HepG2 (cell line): Measurements from ENCODE around the gene PEX10. TPM values are rescaled to one million over a fixed set of nuclear protein-coding genes. Genes with fewer than 3 reads are reported as not detected.

Source experiments
- ATAC-seq: fragments of 200-7000 bp; cut with Tn5 transposase; 3 replicates; pipeline ENCODE4 v1.9.1; 2020; ENCODE audit warnings: mild to moderate bottlenecking, moderate library complexity
- BruUV-seq: library from RNA; stranded (reverse); fragments of 400-500 nt; replicated peaks from 2 replicates; lab custom pipeline; 2021; lab: Mats Ljungman, UMichigan
- CTCF ChIA-PET: fragments of 300-600 bp; formaldehyde crosslinking; extraction: SDS; loops from one replicate; lab custom pipeline; 2021; ENCODE audit warnings: low total read pairs, inconsistent platforms, low intra/inter-chr PET ratio; lab: Yijun Ruan, JAX
- POLR2A ChIA-PET: fragments of 350-600 bp; sonication (Branson Sonifier 250); formaldehyde crosslinking; loops from one replicate; lab custom pipeline; 2020; ENCODE audit warnings: antibody characterized with exemption, inconsistent platforms; lab: Yijun Ruan, JAX
- DNase-seq: peaks from one replicate; pipeline ENCODE4 v3.0.0-alpha.2; 2015; ENCODE audit warnings: low spot score
- FAIRE-seq: peaks from 3 replicates; lab custom pipeline; 2011; peaks lifted over from hg19 to GRCh38; lab: Jason Lieb, UNC
- H2AFZ ChIP-seq: one replicate; pipeline ENCODE4 v1.6.1; 2011; ENCODE audit warnings: low read length, inconsistent platforms
- H3K27ac ChIP-seq: fragments of 300-600 bp; 3 replicates; pipeline ENCODE4 v1.8.0; 2011; ENCODE audit warnings: mixed run types, mild to moderate bottlenecking, mixed read lengths, low read length, inconsistent platforms; ENCODE audit not compliant: insufficient read depth; ENCODE audit errors: extremely low read length
- H3K27me3 ChIP-seq, 2 experiments: fragments of 200-600 bp in 1 of 2; 2 replicates in 1 of 2; 3 replicates in 1 of 2; pipeline versions ENCODE4 v1.6.0 to v1.8.0; 2011; ENCODE audit warnings: low read length in 2 of 2, mild to moderate bottlenecking in 2 of 2, moderate library complexity in 2 of 2, inconsistent platforms in 1 of 2; ENCODE audit not compliant: insufficient read depth in 2 of 2, control insufficient read depth in 1 of 2
- H3K36me3 ChIP-seq, 2 experiments: fragments of 200-600 bp in 1 of 2; replicated peaks in 1 of 2; 2 replicates in 1 of 2; 3 replicates in 1 of 2; pipeline versions ENCODE4 v1.5.1 to v1.8.0; 2011; ENCODE audit warnings: low read length in 2 of 2, inconsistent platforms in 1 of 2; ENCODE audit not compliant: insufficient read depth in 2 of 2, control insufficient read depth in 1 of 2
- H3K4me1 ChIP-seq: 2 replicates; pipeline ENCODE4 v1.5.1; 2012; ENCODE audit warnings: low read length, inconsistent platforms; ENCODE audit not compliant: insufficient read depth
- H3K4me2 ChIP-seq: 2 replicates; pipeline ENCODE4 v1.6.0; 2011; ENCODE audit warnings: low read depth, low read length, inconsistent platforms
- H3K4me3 ChIP-seq, 3 experiments: fragments of 200-600 bp in 1 of 3; sonication (generic), shearing (Covaris generic) in 1 of 3; replicated peaks in 1 of 3; 2 replicates each; pipeline ENCODE4 v1.5.1; 2011 to 2016; ENCODE audit warnings: low read length in 3 of 3, inconsistent platforms in 2 of 3, low read depth in 2 of 3, mild to moderate bottlenecking in 2 of 3, control low read depth in 1 of 3, mixed read lengths in 1 of 3; ENCODE audit not compliant: insufficient read depth in 1 of 3
- H3K79me2 ChIP-seq: one replicate; pipeline ENCODE4 v1.6.1; 2011; ENCODE audit warnings: low read length, inconsistent platforms; ENCODE audit not compliant: insufficient read depth
- H3K9ac ChIP-seq: 2 replicates; pipeline ENCODE4 v1.6.0; 2011; ENCODE audit warnings: mild to moderate bottlenecking, low read depth, low read length, inconsistent platforms; ENCODE audit not compliant: insufficient read depth
- H3K9me3 ChIP-seq: 2 replicates; pipeline ENCODE4 v1.5.1; 2012; ENCODE audit warnings: mild to moderate bottlenecking, low read length
- H4K20me1 ChIP-seq: 2 replicates; pipeline ENCODE4 v1.6.0; 2011; ENCODE audit warnings: inconsistent platforms, mild to moderate bottlenecking, low read length, moderate library complexity; ENCODE audit not compliant: insufficient read depth
- ATF2 ChIP-seq: sonication (generic); formaldehyde crosslinking; IDR thresholded peaks from 2 replicates; pipeline ENCODE4 v1.4.0; 2020; ENCODE audit warnings: missing genetic modification reagents
- HDAC1 ChIP-seq: sonication (generic); formaldehyde crosslinking; IDR thresholded peaks from 2 replicates; pipeline ENCODE4 v1.5.1; 2020; ENCODE audit warnings: mild to moderate bottlenecking, missing genetic modification reagents
- ZBTB38 ChIP-seq: sonication (generic); formaldehyde crosslinking; IDR thresholded peaks from 2 replicates; pipeline ENCODE4 v1.5.1; 2020; ENCODE audit warnings: mild to moderate bottlenecking, missing genetic modification reagents
- ZNF687 ChIP-seq: sonication (generic); formaldehyde crosslinking; IDR thresholded peaks from 2 replicates; pipeline ENCODE4 v1.5.1; 2020; ENCODE audit warnings: mild to moderate bottlenecking, missing genetic modification reagents, moderate library complexity
- WGBS: methylation state at CpG from one replicate; pipeline ENCODE4 v1.1.6; 2017; ENCODE audit warnings: low lambda C conversion rate; 5-methylcytosine and 5-hydroxymethylcytosine counted together
- in situ Hi-C: cut with HindIII; loops from 2 replicates; pipeline ENCODE4 v1.10.0; 2017; ENCODE audit warnings: low pct_unique_long_range_greater_than_20kb; ENCODE audit not compliant: extremely low pct_ligation_motif_present
- intact Hi-C: fragments of 100-400 bp; cut with micrococcal nuclease; formaldehyde crosslinking; loops from one replicate; pipeline ENCODE4 v1.10.0; 2022; ENCODE audit not compliant: unreplicated experiment
- polyA plus RNA-seq, 8 experiments: library from polyadenylated mRNA; depleted of rRNA in 3 of 8; stranded (reverse) in 7 of 8; unstranded in 1 of 8; fragments of >200 nt; fragmentation: Illumina TruSeq in 4 of 8; extraction: Trizol in 4 of 8; gene quantifications; 2 replicates each; pipeline versions ENCODE4 v1.2.1 to v1.2.3, GENCODE V29; 2011 to 2016; ENCODE audit warnings: low read depth in 4 of 8, missing spikeins in 1 of 8, mixed read lengths in 1 of 8; ENCODE audit not compliant: insufficient read depth in 1 of 8
- total RNA-seq, 5 experiments: library from RNA; depleted of rRNA; stranded (reverse); fragments of >200 nt; fragmentation: Illumina TruSeq; extraction: Trizol; gene quantifications; 2 replicates each; pipeline ENCODE4 v1.2.3, GENCODE V29; 2016; ENCODE audit warnings: low read depth in 1 of 5
- TF ChIP-seq, protein P1 (sequence below): sonication (generic); formaldehyde crosslinking; IDR thresholded peaks from 2 replicates; pipeline ENCODE4 v1.5.1; 2020; ENCODE audit warnings: mild to moderate bottlenecking, missing genetic modification reagents, borderline replicate concordance
- TF ChIP-seq, protein P2 (sequence below): sonication (generic); formaldehyde crosslinking; IDR thresholded peaks from 2 replicates; pipeline ENCODE4 v1.9.0; 2022; ENCODE audit warnings: low read depth, missing genetic modification reagents
- TF ChIP-seq, protein P3 (sequence below): sonication (generic); formaldehyde crosslinking; IDR thresholded peaks from 2 replicates; pipeline ENCODE4 v1.5.0; 2020; ENCODE audit warnings: missing genetic modification reagents

The PEX10 gene
- total and polyA plus RNA-seq, 2 of the 13 experiments (the other 11 are each of a cell fraction or from before 2014, with no cell fraction given) = 16.1 to 39.6 TPM

GRCh38 chr1:2382621-2383361, 29.6 kb downstream of the PEX10 start:
- BruUV-seq = no TSS peak
- POLR2A ChIA-PET = interaction anchor here (1.3 to 1.8 kb wide), 2 partner anchors 163 to 187 kb away, joined by 7 to 20 read pairs; partner anchors contain the start of gene FAAP20
- in situ Hi-C loops (loop anchor here (5.0 kb wide), 1 partner anchor 190 kb away; the partner anchor contains the start of gene FAAP20), intact Hi-C loops (loop anchor here (1.0 to 5.0 kb wide), 2 partner anchors 70 to 187 kb away; no protein-coding TSS in a partner anchor)
- ATAC-seq = peak; percentile 76
- H3K9me3 ChIP-seq = no peaks in the 10 kb centered on the region
- no peak overlapping the region for H3K9ac ChIP-seq
- H3K79me2 ChIP-seq = no peaks in the 10 kb centered on the region
- H3K4me2 ChIP-seq = no peak overlapping the region
- H3K27me3 ChIP-seq = no peaks in the 10 kb centered on the region
- H2AFZ ChIP-seq = no peak overlapping the region
- no peak overlapping the region for H3K27ac ChIP-seq
- H3K4me1 ChIP-seq = peaks cover 30% of the 10 kb centered on the region
- peak; percentile 36 for DNase-seq
- 0 out of 5 replicates have a peak, but pooled peaks cover 0 to 3% of the 10 kb centered on the region in 2 experiments for H3K36me3 ChIP-seq
- 89% methylated on average over 5 of the region's 13 CpGs for WGBS
- CTCF ChIA-PET = interaction anchor here (3.1 kb wide), 1 partner anchor 187 kb away, joined by 30 read pairs; the partner anchor contains the start of gene FAAP20
- FAIRE-seq = peak; percentile 40
- no peak overlapping the region for H3K4me3 ChIP-seq
- H4K20me1 ChIP-seq = no peaks in the 10 kb centered on the region
- TF ChIP-seq, protein P1, sequence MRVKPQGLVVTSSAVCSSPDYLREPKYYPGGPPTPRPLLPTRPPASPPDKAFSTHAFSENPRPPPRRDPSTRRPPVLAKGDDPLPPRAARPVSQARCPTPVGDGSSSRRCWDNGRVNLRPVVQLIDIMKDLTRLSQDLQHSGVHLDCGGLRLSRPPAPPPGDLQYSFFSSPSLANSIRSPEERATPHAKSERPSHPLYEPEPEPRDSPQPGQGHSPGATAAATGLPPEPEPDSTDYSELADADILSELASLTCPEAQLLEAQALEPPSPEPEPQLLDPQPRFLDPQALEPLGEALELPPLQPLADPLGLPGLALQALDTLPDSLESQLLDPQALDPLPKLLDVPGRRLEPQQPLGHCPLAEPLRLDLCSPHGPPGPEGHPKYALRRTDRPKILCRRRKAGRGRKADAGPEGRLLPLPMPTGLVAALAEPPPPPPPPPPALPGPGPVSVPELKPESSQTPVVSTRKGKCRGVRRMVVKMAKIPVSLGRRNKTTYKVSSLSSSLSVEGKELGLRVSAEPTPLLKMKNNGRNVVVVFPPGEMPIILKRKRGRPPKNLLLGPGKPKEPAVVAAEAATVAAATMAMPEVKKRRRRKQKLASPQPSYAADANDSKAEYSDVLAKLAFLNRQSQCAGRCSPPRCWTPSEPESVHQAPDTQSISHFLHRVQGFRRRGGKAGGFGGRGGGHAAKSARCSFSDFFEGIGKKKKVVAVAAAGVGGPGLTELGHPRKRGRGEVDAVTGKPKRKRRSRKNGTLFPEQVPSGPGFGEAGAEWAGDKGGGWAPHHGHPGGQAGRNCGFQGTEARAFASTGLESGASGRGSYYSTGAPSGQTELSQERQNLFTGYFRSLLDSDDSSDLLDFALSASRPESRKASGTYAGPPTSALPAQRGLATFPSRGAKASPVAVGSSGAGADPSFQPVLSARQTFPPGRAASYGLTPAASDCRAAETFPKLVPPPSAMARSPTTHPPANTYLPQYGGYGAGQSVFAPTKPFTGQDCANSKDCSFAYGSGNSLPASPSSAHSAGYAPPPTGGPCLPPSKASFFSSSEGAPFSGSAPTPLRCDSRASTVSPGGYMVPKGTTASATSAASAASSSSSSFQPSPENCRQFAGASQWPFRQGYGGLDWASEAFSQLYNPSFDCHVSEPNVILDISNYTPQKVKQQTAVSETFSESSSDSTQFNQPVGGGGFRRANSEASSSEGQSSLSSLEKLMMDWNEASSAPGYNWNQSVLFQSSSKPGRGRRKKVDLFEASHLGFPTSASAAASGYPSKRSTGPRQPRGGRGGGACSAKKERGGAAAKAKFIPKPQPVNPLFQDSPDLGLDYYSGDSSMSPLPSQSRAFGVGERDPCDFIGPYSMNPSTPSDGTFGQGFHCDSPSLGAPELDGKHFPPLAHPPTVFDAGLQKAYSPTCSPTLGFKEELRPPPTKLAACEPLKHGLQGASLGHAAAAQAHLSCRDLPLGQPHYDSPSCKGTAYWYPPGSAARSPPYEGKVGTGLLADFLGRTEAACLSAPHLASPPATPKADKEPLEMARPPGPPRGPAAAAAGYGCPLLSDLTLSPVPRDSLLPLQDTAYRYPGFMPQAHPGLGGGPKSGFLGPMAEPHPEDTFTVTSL = no peak
- TF ChIP-seq, protein P2, sequence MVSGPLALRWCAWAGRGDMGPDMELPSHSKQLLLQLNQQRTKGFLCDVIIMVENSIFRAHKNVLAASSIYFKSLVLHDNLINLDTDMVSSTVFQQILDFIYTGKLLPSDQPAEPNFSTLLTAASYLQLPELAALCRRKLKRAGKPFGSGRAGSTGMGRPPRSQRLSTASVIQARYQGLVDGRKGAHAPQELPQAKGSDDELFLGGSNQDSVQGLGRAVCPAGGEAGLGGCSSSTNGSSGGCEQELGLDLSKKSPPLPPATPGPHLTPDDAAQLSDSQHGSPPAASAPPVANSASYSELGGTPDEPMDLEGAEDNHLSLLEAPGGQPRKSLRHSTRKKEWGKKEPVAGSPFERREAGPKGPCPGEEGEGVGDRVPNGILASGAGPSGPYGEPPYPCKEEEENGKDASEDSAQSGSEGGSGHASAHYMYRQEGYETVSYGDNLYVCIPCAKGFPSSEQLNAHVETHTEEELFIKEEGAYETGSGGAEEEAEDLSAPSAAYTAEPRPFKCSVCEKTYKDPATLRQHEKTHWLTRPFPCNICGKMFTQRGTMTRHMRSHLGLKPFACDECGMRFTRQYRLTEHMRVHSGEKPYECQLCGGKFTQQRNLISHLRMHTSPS (CRISPR knock-in tag) = no peak
- TF ChIP-seq, protein P3, sequence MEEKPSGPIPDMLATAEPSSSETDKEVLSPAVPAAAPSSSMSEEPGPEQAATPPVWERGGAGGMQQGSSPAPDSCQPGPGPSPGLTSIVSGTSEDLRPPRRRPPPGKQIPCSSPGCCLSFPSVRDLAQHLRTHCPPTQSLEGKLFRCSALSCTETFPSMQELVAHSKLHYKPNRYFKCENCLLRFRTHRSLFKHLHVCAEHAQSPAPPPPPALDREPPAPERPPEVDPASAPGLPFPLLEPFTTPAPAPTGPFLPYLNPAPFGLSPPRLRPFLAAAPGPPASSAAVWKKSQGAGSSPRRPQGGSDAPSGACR = no peak
- TF ChIP-seq ATF2 = no peak
- no peak for TF ChIP-seq ZBTB38
- 0 out of 2 replicates have a peak, but pooled peaks have one; percentile 3 for TF ChIP-seq ZNF687 (CRISPR knock-in tag)
- TF ChIP-seq HDAC1 (CRISPR knock-in tag) = no peak
